GM19351 (cell line): ENCODE results near the gene ZFYVE27.

ENCODE experiments used
- ATAC-seq: cut with Tn5 transposase; IDR thresholded peaks from one replicate; pipeline ENCODE4 v1.9.1; 2021; ENCODE audit warnings: mild to moderate bottlenecking, moderate library complexity; ENCODE audit not compliant: unreplicated experiment

ZFYVE27 gene

DNA sequence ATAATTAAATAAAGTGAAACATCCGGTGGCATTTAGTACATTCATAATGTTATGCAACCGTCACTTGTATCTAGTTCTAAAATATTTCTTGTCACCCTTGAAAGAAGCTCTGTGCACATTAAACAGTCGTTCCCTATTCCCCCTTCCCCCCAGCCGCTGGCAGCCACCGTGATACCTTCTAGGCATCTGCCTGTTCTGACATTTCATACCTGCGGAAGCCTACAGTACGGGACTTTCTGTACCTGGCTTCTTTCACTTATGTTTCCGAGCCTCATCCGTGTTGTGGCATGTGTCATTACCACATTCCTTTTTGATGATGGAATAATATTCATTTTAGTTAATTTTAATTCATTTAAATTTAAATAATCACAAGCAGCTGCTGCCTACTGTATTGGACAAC lies 48.8 kb downstream of the ZFYVE27 start:
- no peak for ATAC-seq

DNA sequence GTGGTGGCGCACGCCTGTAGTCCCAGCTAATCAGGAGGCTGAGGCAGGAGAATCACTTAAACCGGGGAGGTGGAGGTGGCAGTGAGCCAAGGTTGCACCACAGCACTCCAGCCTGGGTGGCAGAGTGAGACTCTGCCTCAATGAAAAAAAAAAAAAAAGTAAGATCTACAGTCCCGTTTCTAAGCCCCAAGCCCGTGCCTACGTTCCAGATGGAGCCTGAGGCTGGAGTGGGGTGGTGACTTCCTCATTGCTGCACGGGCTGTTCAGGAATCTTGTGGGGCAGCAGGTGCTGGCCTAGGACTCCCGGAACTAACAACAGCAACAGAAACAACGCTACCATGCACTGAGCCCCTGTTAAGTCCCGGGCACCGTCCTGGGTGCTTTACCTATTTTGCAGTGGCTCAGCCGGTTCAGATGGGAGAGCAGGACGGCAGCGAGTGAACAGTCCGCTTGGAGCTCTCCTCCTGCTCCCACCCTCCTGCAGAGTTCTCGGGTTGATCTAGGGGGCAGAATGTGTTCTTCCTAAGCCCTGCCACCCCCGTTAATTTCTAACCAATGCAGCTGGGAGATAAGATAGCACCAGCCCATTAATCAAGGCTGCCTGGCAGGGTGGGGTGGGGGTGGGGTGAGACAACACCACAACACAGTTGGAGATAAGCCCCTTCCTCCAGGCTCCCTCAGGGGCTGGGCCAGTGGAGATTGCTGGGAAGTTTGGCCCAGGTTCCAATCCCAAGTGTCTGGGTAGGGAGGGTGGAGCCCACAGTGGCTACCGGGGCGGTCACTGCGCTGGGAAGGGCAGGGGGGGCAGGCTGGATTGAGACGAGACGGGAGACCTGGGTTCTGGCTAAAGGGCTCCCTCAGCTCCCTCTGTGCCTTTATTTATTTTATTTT lies 51.9 kb downstream of the ZFYVE27 start:
- no peak for ATAC-seq

DNA sequence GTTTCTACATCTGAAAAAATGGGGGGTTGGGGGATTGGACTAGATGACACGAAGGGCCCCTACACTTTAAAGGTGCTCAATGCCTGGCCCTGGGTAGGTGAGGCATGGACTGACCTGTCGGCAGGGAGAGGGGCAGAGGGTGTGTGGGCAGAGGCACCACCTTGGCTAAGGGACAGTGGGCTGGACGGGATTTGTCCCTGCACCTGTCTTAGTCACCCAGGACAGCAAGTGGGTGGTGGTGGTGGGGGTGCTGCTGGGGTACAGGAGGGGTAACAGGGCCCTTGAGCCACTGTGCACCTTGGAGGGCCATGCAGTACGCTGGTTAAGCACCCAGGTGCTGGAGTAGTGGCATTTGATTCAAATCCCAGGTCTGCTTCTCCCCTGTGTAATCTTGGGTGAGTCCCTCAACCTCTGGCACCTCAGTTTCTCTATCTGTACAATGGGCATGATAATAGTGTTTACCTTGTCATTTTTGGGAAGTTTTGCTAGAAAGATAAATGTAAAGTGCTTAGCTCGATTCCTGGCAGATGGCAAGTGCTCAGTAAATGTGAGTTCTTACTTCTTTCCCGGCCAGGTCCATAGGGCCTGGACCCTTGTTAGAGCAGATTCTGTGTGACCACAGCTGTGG lies 53.0 kb downstream of the ZFYVE27 start:
- no peak for ATAC-seq

DNA sequence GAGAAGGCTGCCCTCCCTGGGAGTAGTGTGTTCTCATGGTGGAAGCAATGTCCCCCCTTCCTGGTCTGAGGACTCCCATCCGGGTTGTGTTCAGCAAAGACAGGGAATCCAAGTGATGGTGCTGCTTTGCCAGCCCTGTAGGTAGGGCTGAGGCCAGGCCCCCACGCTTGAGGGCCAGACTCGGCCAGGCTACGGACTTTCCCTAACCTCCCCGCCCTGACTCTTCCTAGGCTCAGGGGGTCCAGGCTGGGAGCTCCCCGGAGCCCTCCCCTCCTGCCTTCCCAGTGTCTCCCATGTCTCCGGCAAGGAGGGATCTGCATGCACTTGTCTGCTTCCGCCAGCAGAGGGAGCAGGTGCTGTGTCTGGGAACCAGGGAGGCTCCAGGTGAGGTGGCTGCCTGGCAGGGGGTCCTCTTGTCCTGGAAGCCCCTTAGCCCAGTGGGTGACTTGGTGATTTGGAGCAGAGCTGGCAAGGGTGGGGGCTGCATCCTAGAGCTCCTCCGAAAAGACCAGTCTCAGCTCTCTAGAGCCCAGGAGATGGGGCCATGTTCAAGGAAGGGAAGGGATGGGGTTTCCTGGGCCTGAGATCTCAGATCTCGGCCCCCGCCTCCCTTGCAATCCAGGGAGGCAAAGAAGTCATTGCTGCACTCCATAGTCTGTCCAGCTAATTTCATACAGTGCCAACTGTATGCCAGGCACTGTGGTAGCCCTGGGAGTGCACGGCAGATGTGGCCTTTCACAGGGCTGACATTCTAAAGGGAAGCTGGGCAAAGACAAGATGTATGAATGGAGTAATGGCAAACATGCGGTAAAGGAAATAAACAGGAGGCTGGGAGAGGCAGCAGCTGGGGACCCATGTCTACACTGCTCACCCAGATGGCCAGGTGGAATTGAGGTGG lies 55.1 kb downstream of the ZFYVE27 start:
- ATAC-seq = peak; percentile 59

DNA sequence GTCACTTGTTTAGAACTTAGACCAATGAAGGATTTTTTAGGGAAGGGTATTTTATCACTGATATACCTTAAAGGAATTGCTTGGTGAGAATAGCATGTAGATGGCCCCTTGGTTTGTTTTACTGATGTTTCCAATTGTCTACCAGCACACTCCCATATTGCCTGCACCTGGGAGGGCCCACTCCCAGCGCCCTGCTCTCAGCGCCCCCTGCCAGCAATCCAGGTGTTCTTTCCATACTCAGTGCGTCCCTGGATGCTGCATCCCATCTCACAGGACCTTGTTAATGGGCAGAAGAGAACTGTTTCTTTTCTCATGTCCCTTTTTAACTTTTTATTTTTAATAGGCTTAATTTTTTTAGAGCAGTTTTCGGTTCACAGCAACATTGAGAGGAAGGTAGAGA lies 59.0 kb downstream of the ZFYVE27 start:
- ATAC-seq = no peak

DNA sequence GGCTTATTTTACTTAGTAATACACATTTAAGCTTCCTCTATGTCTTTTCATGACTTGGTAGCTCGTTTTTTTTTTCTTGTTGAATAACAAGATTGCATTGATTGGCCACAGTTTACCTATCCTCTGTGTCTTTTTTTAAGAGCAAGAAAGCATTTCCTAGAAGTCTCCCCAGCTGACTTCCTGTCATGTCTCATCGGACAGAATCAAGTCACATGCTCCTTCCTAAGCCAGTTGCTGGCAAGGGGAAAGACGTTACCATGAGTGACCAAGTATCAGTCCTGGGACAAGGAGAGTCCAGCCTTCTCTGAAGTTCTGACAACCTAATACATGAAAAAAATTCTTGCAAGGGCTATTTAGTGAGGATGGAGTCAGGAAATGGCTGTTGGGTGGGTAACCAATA lies 59.7 kb downstream of the ZFYVE27 start:
- ATAC-seq = no peak

DNA sequence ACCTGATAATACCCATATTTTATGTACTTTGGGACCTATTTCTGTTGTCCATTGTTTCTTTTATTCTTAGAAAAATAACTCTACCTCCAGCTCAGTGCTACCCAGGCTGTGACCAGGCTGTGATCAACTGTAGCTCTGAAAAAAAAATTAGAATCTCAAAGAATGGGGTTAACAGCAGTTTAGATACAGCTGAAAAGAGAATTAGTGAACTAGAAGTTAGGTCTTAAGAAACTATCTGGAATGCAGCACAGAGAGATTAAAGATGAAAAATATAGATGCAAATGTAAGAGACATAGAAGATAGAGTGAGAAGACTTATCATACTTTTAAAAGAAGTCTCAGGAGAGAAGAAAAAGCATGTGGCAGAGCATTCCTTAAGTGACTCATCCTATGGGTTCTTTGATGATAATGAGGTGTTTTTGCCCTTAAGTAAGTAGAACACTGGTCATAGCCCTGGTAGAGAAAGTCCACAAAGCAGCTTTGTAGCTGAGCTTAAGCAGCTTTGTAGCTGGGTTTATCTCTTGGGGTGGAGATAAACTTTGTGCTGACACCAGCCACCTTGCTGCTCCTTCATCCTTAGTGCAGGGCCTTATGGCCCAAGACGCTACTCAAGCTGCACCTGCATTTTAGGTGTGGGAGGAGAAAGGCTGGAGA lies 62.2 kb downstream of the ZFYVE27 start:
- ATAC-seq = no peak

DNA sequence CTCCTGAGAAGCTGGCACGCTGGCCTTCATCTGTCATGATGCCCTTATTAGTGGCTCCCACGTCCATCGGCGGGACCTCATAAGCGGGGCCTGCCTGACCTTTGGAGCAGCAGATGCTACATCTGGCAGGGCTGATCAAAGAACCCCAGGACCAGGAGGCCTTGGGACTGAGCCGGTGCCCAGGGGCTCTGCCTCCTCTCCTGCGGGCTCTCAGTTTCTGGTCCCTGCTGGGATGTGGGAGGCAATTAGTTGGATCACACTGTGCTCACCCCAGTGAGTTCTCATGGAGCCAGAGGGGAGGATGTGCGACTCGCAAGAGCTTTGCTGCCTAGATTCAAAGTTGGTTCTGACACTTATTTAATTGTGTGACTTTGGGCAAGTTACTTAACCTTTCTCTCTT lies 63.5 kb downstream of the ZFYVE27 start:
- no peak for ATAC-seq

DNA sequence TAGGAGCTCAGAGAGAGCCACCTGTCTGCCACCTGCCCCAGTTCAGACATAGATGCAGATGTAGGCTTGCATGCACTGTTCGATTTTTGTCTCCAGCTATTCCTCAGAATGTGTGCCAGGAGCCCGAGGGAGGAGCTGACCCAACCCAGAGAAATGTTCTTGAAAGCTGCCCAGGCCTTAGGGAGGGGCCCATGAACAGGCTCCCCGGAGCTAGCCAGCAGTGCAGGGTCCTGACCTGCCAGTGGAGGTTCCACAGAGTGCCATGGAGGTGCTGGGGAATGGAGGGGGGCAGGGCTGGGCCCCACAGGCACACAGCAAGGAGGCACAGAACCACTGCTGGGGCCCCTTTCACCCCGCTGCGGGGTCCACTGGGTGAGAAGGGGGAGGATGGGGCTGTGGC lies 64.5 kb downstream of the ZFYVE27 start:
- ATAC-seq = no peak

DNA sequence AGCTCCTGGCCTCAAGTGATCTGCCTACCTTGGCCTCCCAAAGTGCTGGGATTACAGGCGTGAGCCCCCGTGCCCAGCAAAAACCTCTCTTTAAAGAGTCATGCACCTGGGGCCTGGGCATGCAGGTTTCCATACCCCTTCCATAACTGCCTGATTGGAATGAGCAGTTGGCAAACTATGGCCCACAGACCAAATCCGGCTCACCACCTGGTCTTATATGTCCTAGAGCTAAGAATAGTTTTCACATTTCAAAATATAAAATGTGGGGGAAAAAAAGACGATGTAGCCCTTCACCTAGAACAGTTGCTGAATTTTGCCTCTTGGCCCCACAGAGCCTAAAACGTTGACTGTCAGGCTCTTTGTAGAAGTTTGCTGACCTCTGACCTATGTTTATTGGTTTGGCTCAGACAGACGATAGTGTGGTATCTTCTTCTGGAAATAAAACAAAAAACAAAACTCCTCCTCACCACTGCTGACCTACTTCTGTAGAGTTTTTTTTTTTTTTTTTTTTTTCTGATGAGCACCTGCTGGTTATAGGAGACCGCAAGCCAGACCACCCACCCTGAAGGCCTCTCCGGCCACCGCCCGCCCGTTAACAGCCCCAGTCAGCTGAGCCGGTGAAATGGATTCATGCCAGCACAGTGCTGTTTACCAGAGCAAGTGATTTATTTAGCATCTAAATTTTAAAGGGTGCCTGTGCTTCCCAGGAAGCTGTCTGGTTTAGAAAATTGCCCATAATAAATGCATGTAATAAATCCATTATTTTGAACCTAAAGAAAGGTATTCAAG lies 68.4 kb downstream of the ZFYVE27 start:
- ATAC-seq = no peak

DNA sequence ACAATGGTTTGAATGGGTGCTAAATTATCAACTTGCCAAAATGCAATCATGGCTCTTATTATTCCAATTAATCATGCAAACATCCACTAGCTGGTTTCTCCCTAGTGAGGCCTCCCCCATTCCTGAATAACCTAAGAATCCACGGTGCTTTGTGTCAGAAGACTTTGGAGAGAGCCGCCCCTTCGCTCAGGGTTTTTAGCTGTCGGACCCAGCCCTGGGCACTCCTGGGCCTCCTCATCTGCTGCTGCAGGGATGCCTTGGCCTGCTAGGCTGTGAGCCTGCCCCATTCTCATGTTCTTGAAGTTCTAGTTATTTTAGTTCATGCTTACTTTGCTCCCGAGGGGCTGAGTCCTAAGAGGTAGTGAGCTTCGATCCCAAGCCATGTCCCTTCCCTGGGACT lies 69.0 kb downstream of the ZFYVE27 start:
- ATAC-seq = no peak

DNA sequence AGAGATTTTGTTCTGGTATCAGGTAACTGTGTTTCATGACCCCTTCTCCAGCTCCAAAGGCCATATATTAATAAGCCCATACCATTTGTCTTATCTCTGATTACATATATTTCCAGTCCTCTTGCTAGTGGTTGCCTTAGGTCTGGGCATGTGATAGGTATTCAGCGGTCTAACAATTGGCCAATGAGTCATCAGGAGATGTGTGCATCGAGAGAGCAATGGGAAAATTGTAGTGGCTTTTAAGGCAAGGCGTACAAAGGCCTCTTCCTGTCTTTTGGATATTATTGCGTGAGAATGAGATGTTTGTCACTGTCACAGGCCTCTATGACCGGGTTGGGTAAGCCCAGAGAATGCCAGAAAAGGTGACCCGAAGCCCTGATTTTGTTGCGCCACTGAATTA lies 73.5 kb downstream of the ZFYVE27 start:
- no peak for ATAC-seq
